ENCODE data around the gene LIPE.

The LIPE gene

GRCh38 chr19:42411581-42412178 lies 15.5 kb downstream of the LIPE start:
- Histone ChIP-seq H3K79me2 (ENCODE audit: control insufficient read depth, low read length) (no peaks in the 10 kb centered on the region; the same call in 1 of the 2 replicates), H3K9me2 (replicated peaks; ENCODE audit: control insufficient read depth, low read length) (no peaks in the 10 kb centered on the region), H3K4me1 (ENCODE audit: control insufficient read depth, low read length) (no peaks in the 10 kb centered on the region), H3K4me2 (ENCODE audit: low read length) (no peak overlapping the region), H3K27me3 (ENCODE audit: control insufficient read depth, low read length) (no peaks in the 10 kb centered on the region), H3K9me3 (ENCODE audit: control insufficient read depth, insufficient read depth, low read length) (no peaks in the 10 kb centered on the region), H3K4me3 (ENCODE audit: low read length) (no peak overlapping the region), H4K20me1 (ENCODE audit: control insufficient read depth, insufficient read depth, low read depth, low read length) (no peaks in the 10 kb centered on the region), H3K36me3 (ENCODE audit: control insufficient read depth, low read length) (peaks cover 39% of the 10 kb centered on the region), H3F3A (ENCODE audit: control insufficient read depth, insufficient read depth) (no peaks in the 10 kb centered on the region), H3K27ac (ENCODE audit: low read depth, low read length) (no peak overlapping the region)
- TF ChIP-seq EZH2phosphoT487 (IDR thresholded peaks at IDR 0.05; ENCODE audit: borderline replicate concordance, low read length), result no peak
- TF ChIP-seq, protein P1, sequence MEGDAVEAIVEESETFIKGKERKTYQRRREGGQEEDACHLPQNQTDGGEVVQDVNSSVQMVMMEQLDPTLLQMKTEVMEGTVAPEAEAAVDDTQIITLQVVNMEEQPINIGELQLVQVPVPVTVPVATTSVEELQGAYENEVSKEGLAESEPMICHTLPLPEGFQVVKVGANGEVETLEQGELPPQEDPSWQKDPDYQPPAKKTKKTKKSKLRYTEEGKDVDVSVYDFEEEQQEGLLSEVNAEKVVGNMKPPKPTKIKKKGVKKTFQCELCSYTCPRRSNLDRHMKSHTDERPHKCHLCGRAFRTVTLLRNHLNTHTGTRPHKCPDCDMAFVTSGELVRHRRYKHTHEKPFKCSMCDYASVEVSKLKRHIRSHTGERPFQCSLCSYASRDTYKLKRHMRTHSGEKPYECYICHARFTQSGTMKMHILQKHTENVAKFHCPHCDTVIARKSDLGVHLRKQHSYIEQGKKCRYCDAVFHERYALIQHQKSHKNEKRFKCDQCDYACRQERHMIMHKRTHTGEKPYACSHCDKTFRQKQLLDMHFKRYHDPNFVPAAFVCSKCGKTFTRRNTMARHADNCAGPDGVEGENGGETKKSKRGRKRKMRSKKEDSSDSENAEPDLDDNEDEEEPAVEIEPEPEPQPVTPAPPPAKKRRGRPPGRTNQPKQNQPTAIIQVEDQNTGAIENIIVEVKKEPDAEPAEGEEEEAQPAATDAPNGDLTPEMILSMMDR (IDR thresholded peaks at IDR 0.05; ENCODE audit: low read depth, low read length, poor library complexity, severe bottlenecking), result no peak

- H3K9me3 ChIP-seq (ENCODE audit: control insufficient read depth, insufficient read depth, low read length), result no peaks in the 10 kb centered on the region
- H3K9me2 ChIP-seq (replicated peaks; ENCODE audit: control insufficient read depth, low read length), result no peaks in the 10 kb centered on the region
- H3K79me2 ChIP-seq (ENCODE audit: control insufficient read depth, low read length), result no peaks in the 10 kb centered on the region; the same call in 1 of the 2 replicates
- TF ChIP-seq, protein P1 (IDR thresholded peaks at IDR 0.05; ENCODE audit: low read depth, low read length, poor library complexity, severe bottlenecking), result no peak
- TF ChIP-seq EZH2phosphoT487 (IDR thresholded peaks at IDR 0.05; ENCODE audit: borderline replicate concordance, low read length), result no peak
- H3K36me3 ChIP-seq (ENCODE audit: control insufficient read depth, low read length), result peaks cover 49% of the 10 kb centered on the region
- H3K4me2 ChIP-seq (ENCODE audit: low read length), result no peak overlapping the region
- H3K27ac ChIP-seq (ENCODE audit: low read depth, low read length), result no peak overlapping the region
- H3F3A ChIP-seq (ENCODE audit: control insufficient read depth, insufficient read depth), result no peaks in the 10 kb centered on the region
- H4K20me1 ChIP-seq (ENCODE audit: control insufficient read depth, insufficient read depth, low read depth, low read length), result no peaks in the 10 kb centered on the region
- no peaks in the 10 kb centered on the region for H3K4me1 ChIP-seq (ENCODE audit: control insufficient read depth, low read length)
- H3K4me3 ChIP-seq (ENCODE audit: low read length), result no peak overlapping the region
- H3K27me3 ChIP-seq (ENCODE audit: control insufficient read depth, low read length), result no peaks in the 10 kb centered on the region
Observed at GRCh38 chr19:42410371-42410770, 16.8 kb downstream of the LIPE start.

DNA sequence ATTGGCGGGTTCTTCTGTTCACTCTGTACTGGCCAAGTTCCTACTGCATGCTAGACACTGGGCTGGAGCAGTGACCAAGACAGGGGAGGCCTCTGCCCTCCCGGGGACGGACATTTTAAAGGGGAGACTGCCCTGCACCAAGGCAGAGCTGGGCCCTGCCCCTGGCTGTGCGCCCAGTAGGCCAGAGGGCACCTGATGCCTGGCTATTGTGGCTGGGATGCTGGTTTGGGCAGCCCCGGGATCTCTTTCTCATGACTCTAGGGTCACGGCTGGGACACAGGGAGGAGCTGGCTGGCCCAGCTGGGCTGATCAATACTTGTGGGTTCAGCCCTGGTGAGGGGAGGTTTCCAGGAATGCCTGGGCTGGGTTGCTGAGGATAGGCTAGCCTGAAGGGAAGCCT lies 17.7 kb downstream of the LIPE start:
- no peak overlapping the region for H3K27ac ChIP-seq (ENCODE audit: low read depth, low read length)
- H4K20me1 ChIP-seq (ENCODE audit: control insufficient read depth, insufficient read depth, low read depth, low read length), result no peaks in the 10 kb centered on the region
- no peaks in the 10 kb centered on the region; the same call in 1 of the 2 replicates for H3K79me2 ChIP-seq (ENCODE audit: control insufficient read depth, low read length)
- no peak for TF ChIP-seq EZH2phosphoT487 (IDR thresholded peaks at IDR 0.05; ENCODE audit: borderline replicate concordance, low read length)
- TF ChIP-seq, protein P1 (IDR thresholded peaks at IDR 0.05; ENCODE audit: low read depth, low read length, poor library complexity, severe bottlenecking), result no peak
- no peak overlapping the region for H3K4me3 ChIP-seq (ENCODE audit: low read length)
- H3K4me1 ChIP-seq (ENCODE audit: control insufficient read depth, low read length), result no peaks in the 10 kb centered on the region
- no peak overlapping the region for H3K4me2 ChIP-seq (ENCODE audit: low read length)
- H3F3A ChIP-seq (ENCODE audit: control insufficient read depth, insufficient read depth), result no peaks in the 10 kb centered on the region
- H3K9me2 ChIP-seq (replicated peaks; ENCODE audit: control insufficient read depth, low read length), result no peaks in the 10 kb centered on the region
- no peaks in the 10 kb centered on the region for H3K27me3 ChIP-seq (ENCODE audit: control insufficient read depth, low read length)
- H3K36me3 ChIP-seq (ENCODE audit: control insufficient read depth, low read length), result peaks cover 49% of the 10 kb centered on the region
- no peaks in the 10 kb centered on the region for H3K9me3 ChIP-seq (ENCODE audit: control insufficient read depth, insufficient read depth, low read length)
